ENCODE measurements around the gene PCDH20.
"Not testable (repeated sequence)": the region's sequence is repeated elsewhere in the genome, so short reads cannot be mapped to it uniquely, and the experiment has no call there.

PCDH20 gene, protein sequence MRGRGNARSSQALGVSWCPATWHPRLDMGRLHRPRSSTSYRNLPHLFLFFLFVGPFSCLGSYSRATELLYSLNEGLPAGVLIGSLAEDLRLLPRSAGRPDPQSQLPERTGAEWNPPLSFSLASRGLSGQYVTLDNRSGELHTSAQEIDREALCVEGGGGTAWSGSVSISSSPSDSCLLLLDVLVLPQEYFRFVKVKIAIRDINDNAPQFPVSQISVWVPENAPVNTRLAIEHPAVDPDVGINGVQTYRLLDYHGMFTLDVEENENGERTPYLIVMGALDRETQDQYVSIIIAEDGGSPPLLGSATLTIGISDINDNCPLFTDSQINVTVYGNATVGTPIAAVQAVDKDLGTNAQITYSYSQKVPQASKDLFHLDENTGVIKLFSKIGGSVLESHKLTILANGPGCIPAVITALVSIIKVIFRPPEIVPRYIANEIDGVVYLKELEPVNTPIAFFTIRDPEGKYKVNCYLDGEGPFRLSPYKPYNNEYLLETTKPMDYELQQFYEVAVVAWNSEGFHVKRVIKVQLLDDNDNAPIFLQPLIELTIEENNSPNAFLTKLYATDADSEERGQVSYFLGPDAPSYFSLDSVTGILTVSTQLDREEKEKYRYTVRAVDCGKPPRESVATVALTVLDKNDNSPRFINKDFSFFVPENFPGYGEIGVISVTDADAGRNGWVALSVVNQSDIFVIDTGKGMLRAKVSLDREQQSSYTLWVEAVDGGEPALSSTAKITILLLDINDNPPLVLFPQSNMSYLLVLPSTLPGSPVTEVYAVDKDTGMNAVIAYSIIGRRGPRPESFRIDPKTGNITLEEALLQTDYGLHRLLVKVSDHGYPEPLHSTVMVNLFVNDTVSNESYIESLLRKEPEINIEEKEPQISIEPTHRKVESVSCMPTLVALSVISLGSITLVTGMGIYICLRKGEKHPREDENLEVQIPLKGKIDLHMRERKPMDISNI

DNA sequence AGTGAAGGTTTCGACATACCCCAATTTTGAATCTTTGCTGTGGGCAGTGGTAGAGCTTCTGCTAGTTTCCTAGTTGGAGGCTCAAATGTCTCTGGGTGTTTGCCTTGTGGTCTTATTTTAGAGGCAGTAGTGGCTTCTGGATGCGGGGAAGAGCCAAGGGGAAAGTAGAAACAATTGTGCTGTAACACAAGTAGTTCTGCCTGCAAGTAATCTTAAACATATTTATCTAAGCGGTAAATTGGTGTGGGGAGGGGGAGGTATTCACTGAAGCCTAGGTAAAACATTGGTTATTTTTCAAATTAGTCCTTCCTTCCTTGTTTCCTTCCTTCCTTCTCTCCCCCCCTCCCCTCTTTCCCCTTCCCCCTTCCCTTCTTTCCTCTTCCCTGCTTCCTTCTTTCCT, at the start of gene PCDH20:
TSS of gene PCDH20 (minus strand) at position 101 of the 400 bp plus-strand sequence. CDS start 691 bp downstream, outside the sequence.
- no peak for DNase-seq

DNA sequence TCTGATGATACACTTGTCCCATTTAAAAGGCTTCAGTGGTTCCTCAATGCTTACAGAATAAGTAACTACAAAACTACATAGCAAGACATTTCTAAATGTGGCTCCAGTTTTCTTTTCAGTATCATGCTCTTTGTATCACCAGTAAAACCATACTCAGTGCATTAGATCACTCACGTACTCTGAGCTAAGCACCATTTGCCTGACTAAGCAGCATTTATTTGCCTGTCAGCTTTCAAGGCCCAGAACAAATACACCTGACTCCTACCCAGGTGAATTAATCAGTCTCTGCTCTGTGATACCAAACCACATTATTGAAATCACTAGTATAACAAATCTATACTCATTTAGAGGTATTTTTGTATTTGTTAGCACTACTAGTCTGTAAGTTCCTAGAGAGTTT, 47.4 kb upstream of the PCDH20 start:
- DNase-seq = no peak

DNA sequence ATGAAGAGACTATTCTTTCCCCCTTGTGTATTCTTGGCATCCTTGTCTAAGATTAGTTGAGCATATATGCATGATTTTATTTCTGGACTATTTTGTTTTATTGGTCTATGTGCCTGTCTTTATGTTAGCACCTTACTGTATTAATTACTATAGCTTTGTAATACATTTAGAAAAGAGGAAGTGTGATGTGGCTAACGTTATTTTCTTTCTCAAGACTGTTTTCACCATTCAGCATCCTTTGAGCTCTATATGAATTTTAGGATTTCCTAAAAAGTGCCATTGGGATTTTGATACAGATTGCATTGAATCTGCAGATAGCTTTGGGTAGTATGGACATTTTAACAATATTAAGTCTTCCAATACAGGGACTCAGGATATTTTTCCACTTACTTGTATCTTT, 37.5 kb upstream of the PCDH20 start:
- no peak for DNase-seq

DNA sequence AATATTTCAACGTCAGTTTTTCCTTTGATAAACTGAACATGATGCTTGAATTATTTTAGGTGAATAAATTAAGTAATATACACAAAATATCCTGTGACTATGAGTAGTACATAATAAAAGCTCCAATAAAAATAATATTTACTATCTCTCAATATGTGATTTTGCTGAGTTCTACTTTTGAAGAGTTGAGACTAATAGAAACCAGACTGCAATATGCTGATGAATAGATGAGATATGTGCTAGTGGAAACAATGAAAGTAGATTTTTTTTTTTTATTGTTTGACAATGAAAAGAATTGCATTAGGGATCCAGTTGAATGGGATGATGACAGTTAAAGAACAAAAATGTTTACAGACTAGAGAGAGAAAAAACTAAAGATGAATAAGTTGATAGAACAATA, 16.4 kb upstream of the PCDH20 start:
- DNase-seq = no peak

DNA sequence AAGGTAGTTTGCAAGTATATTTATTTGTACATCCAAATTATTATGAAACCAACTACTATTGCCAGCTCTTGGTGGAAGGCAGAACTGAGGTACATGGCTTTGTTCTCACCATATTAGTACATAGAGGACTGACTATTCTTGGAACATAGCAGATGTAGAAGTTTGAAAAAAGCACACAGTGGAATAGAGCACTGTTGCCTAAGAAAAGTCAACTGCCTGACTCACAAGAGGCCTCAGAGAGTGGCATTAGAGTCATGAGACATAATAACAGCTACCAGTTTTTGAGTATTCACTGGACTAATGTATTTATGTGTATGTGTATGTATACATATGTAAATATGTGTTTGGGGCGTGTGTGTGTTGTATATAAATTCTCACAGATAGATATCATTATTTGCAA, 8.3 kb upstream of the PCDH20 start:
- DNase-seq = no peak

DNA sequence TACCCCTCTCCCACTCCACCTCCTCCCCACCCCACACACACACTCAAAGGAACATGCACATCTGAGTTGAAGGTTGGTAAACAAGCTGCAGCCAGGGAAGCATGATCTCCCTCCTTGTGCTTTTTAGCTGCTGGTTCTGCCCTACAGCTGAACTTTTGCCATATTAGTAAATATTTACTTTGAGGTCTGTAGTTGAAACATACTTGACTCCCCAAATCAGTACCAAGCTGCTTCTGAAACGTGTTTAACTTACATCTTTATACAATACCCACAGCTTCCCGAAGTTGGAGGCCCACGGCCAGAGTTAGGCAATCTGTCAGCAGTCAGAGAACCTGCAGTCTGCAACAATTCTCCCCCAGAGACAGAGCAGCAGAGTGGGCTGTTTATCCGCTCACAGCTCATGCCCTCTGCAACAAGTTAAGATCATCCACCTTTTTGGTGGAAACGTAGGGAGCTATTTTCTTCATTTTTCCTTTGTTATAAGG, 1.5 kb upstream of the PCDH20 start:
- DNase-seq = no peak

DNA sequence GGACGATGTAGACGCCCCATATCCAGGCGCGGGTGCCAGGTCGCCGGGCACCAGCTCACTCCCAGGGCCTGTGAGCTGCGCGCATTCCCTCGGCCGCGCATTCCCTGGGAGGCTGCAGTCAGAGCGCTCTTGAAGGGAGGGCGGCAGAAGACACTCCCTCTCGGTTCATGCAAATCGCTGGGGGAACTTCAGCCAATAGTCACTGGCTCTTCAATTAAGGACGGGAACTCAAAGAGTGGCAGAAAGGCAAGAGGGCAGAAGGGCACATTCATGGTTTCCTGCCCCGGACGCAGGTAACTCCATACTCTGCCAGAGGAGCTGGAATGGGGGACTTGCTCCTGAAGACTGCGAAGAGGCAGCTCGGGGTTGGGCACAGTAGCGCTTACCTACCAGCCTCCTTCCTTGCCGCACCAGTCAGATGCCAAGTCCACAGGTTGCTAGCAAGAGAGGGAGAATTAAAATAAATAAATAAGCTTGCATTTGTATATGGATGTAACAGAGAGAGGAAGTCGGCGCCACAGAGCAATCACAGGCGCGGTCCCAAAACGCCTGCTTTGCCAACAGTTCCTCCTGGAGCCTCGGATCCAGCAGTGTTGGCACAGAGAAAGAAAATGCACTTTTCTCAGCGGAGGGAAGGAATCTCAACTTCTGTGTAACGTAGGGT, 459 bp downstream of the PCDH20 start:
- no peak for DNase-seq

DNA sequence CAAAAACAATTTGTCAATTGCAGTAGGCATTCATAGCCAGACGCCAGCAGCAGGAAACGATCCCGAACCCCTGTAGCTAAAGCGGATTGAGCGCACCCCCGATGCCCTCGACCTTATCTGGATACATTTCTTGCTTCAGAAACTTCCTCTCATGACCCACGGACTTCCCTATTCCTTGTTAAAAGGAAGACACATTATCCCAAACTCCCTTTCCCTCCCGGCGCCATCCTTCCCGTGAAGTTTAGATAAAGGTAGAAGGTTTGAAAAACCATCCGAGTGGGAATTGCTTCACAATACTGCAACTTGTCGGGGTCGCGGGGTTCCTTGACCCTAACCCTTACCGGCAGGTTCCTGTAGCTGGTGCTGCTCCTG, 977 bp downstream of the PCDH20 start:
- DNase-seq = no peak

DNA sequence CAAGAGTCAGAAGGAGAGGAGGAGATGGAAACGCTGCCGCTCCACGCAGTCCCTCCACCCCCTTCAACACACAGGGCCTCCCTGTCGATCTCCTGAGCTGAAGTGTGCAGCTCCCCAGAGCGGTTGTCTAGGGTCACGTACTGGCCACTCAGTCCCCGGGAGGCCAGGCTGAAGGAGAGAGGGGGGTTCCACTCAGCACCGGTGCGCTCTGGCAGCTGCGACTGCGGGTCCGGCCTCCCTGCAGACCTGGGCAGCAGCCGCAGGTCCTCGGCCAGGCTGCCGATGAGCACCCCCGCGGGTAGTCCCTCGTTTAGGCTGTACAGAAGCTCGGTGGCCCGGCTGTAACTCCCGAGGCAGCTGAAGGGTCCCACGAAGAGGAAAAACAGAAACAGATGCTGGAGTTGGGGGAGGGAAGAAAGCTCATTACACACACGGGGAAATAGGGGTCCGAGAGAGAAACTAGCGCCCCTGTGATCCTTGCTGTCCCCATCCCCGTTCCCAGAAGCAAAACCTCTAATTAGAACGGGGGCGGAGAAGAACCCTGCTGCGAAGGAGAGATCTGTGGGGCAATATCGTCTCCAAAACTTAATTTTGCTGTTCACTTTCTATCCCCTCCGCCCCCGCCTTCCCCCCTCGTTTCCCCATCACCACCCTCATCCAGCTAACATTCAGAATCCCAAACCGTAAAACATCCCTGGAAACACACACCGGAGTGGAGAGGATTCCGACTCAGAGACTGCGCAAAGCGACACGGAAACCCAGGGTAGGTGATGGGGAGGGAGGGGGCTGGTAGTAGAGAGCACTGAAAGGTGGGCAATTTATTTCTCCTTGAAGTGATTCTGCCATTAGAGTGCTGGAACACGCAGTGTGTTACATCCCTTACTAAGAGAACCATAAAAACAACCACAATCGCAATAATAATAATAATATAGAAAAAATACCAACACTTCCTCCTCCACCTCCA, 1.8 kb downstream of the PCDH20 start:
- DNase-seq = no peak

DNA sequence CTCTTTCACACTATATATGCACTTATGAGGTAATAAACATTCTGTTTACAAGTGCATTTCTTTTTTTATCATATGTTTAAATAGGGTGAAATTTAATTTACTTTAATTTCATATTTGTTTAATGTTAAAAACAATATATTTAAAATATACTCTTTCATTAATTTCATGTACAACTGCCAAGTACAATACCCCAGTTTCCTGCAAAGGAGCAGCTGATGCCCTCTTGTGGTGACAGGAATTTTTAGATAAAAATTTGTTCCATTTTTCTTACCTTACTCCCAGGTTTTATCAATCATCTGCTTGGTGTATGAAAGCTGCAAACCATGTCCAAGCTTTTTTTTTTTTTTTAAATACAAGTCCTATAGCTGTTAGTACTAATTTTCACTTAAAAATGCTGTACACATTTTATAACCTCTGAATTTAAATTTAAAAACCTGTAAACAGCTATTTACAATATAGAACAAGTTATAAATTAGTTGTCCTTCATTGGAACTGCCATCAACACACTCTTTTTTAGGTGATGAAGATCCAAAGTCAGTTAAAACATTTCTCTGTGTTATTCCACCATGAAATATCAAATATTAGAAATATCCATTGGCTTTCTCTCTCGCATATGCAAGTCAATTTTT, 4.9 kb downstream of the PCDH20 start:
- DNase-seq = peak; percentile 15 to 21

DNA sequence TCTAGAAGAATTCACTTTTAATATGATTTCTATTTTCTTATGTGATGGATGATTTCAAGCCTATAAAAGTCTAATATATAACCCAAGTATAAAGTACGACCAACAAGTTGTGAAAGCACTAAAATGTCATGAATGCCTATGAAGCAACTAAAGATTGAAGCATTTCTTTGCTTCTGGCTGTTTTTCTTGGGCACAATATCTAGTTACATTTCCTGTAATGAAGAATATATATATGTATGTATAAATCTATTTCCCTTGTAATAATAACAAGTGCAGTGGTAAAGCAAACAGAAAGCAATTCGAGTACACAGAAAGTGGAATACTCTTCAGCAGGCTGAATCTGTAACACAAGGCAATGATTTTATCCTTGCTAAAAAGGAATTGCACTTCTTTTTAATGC, 5.4 kb downstream of the PCDH20 start:
- no peak for DNase-seq

DNA sequence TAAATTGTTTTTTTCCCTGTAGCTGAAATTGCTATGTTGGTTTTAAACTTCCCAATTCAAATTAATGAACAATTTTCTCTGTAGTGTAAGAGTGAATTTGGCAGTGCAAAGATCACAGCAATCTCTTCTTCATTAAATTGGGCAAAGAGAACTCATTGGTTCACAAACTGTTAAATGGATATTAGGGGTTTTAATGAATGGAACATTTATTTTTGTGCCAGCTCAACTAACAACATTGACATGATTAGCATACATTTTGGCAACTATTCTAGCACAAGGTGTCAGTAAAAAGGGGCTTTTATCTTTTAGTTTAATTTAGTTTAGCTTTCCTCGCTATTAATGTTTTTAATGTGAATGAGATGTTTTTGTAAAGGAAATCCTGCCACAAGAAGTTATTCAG, 7.1 kb downstream of the PCDH20 start:
- DNase-seq = no peak

DNA sequence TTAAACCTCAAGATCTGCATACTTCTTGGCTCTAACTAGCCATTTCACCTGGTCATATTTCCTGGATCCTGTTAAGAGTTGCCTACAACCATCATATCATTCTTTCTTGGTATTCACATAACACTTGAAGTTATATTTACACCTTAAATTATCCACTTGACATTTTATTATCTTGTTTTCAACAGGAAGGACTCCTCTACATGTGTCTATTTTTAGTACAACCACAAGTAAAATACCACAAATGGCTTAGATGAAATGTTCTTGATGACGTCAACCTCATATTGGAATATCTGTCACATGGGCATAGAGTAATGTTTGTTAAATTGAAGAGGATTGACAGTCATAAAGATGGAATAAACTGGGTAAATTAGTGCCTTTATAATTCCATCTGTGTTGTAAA, 9.4 kb downstream of the PCDH20 start:
- DNase-seq = no peak

DNA sequence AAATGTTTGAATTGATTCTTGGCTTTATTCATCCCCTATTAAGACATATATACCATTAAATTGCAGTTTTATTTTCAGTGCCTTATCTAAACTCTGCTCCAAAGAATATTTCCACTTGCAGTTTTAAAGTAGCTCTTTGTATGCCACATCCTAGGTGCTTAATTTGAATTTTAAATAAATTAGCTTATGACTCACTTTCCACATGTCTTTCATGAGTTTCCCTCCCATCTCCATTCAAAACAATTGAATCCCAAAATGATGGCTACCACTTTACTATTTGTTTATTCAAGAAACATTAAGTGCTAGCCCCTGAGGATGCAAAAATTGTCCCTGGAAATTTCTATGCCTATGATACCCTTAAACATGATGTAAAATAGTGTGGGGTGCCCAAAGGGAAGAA, 19.5 kb downstream of the PCDH20 start:
- no peak for DNase-seq

DNA sequence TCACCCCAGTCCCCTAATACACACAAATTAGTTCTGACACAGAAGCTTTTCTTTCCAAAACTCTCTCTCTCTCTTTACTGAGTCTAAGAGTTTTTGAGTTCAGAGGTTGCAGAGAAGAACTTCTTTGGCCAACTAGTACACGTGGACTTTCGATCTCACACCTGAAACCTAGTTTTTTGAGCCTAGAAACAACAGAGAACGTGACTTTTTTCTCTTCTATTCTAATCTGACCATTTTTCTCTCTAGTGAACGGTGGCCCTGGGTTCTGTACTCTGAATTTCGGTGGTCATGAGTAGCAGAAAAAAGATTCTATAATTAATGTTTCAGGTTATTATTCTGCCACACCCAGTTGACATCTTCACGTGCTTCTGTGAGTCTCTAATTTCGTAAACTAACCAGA, 24.2 kb downstream of the PCDH20 start:
- no peak for DNase-seq

DNA sequence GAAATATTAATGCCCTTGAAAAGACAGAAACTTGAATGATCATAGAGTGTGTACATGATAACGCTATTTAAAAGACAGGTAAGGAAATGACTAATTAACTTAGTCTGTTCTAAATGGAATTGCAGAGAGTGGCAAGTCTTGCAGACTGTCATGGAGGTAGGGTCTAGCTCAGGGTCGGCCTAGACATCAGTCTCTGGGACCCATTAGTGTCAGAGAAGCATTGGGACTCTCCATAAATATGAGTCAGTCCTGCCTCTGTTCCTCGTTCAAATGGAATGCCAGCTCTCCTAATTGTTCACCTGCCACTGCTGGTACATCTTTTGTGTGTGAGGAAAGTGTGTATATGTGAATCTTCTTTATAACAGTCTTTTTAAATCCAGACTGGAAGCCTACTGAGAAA, 28.0 kb downstream of the PCDH20 start:
- no peak for DNase-seq

DNA sequence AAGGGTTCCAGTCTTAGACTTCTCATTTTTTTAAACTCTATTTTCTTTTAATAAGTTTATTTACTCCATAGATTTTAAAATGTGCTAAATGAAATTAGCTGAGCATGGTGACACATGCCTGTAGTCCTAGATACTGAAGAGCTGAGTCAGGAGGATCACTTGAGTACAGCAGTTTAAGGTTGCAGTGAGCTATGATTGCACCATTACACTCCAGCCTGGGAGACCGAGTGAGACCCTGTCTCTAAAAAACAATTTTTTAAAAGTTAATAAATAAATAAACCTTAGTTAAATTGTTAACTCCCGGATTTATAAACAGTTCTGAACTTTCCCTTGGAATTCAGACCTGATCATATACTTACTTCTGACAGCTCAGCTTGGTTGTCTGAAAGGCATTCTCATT, 32.5 kb downstream of the PCDH20 start:
- no peak for DNase-seq

DNA sequence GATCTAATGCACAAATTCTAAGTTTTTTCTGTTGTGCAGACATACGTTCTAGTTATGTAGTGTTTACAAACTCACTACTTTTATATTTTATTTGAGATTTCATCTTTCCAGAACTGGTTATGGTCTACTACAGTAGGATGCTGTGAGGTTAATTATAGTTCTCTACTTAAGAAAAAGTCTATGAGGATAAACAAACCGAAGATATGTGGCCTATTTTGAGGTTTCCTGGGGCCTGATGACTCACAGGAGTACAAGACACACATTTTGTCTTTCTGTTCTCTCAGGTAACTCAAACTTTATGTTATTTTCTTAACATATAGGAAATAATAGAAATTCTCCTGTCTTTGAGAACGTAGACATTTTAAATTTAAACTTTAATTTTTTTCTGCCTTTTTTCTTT, 45.1 kb downstream of the PCDH20 start:
- no peak for DNase-seq

DNA sequence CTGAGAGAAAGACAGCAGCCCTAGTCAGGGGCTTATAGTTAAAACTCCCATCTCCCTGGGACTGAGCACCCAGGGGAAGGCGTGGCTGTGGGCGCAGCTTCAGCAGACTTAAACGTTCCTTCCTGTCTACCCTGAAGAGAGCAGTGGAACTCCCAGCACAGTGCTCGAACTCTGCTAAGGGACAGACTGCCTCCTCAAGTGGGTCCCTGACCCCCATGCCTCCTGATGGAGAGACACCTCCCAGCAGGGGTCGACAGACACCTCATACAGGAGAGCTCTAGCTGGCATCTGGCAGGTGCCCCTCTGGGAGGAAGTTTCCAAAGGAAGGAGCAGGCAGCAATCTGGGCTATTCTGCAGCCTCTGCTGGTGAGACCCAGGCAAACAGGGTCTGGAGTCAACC, 51.0 kb downstream of the PCDH20 start:
- not testable (repeated sequence) for DNase-seq

DNA sequence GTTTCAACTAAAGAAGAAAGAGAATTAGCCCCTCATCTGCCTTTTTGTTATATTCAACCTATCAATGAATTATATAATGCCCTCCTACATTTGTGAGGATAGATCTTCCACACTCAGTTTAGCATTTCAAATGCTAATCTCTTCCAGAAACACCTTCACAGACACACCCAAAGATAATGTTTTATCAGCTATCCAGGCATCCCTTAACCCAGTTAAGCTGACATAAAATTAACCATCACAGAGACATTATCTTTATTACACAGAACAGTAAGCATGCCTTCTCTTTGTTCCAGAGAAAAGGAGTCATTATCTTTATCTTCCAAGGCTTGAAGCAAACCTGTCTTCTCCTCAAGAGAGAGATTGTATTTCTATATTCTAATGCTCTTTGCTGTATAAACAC, 53.1 kb downstream of the PCDH20 start:
- no peak for DNase-seq
